IMR-90 (cell line): ENCODE data around the gene METTL22. TPM values are rescaled to one million over a fixed set of nuclear protein-coding genes. Genes with fewer than 3 reads are reported as not detected.

Experiments used
- ATAC-seq: fragments of 200-7000 bp; cut with Tn5 transposase; 2 replicates; pipeline ENCODE4 v1.9.1; 2020; ENCODE audit warnings: low read depth, mild to moderate bottlenecking, moderate library complexity
- BruUV-seq: library from RNA; stranded (reverse); fragments of 400-500 nt; replicated peaks from 2 replicates; lab custom pipeline; 2021; lab: Mats Ljungman, UMichigan
- CTCF ChIA-PET: fragments of 300-600 bp; formaldehyde crosslinking; extraction: SDS; loops from one replicate; lab custom pipeline; 2021; ENCODE audit warnings: antibody characterized with exemption; lab: Yijun Ruan, JAX
- POLR2A ChIA-PET: fragments of 300-600 bp; sonication (Branson Sonifier 250); formaldehyde crosslinking; loops from one replicate; lab custom pipeline; 2022; ENCODE audit warnings: antibody characterized with exemption; ENCODE audit not compliant: unreplicated experiment; lab: Charles Lee
- DNase-seq: peaks from one replicate; pipeline ENCODE4 v3.0.0; 2013
- H2AFZ ChIP-seq: replicated peaks from 2 replicates; pipeline ENCODE3; 2013; ENCODE audit warnings: low read length, mild to moderate bottlenecking; ENCODE audit not compliant: poor library complexity
- H2AK5ac ChIP-seq: 2 replicates; pipeline ENCODE4 v1.6.1; 2013; ENCODE audit warnings: low read depth, low read length, inconsistent platforms
- H2AK9ac ChIP-seq: replicated peaks from 2 replicates; pipeline ENCODE3; 2013; ENCODE audit warnings: mild to moderate bottlenecking, low read depth, low read length, moderate library complexity; ENCODE audit not compliant: poor library complexity
- H2BK120ac ChIP-seq: 2 replicates; pipeline ENCODE4 v1.6.1; 2013; ENCODE audit warnings: low read depth, low read length, inconsistent platforms
- H2BK15ac ChIP-seq: 3 replicates; pipeline ENCODE4 v1.6.1; 2013; ENCODE audit warnings: low read depth, low read length, inconsistent platforms
- H2BK20ac ChIP-seq: 2 replicates; pipeline ENCODE4 v1.6.1; 2013; ENCODE audit warnings: low read depth, mild to moderate bottlenecking, inconsistent platforms, low read length, moderate library complexity
- H2BK5ac ChIP-seq: 2 replicates; pipeline ENCODE4 v1.6.1; 2013; ENCODE audit warnings: mild to moderate bottlenecking, low read depth, low read length, inconsistent platforms; ENCODE audit not compliant: poor library complexity, severe bottlenecking
- H3K14ac ChIP-seq: replicated peaks from 2 replicates; pipeline ENCODE4 v1.6.1; 2013; ENCODE audit warnings: low read depth, low read length, inconsistent platforms
- H3K18ac ChIP-seq: 2 replicates; pipeline ENCODE4 v1.6.1; 2013; ENCODE audit warnings: low read depth, low read length, control low read depth
- H3K23ac ChIP-seq: 2 replicates; pipeline ENCODE4 v1.6.1; 2013; ENCODE audit warnings: low read depth, low read length, inconsistent platforms
- H3K27ac ChIP-seq: 2 replicates; pipeline ENCODE4 v1.5.1; 2013; ENCODE audit warnings: mild to moderate bottlenecking, control low read depth, low read length; ENCODE audit not compliant: insufficient read depth
- H3K27me3 ChIP-seq: 2 replicates; pipeline ENCODE4 v1.6.1; 2013; ENCODE audit warnings: low read length; ENCODE audit not compliant: control insufficient read depth, insufficient read depth
- H3K36me3 ChIP-seq: 2 replicates; pipeline ENCODE4 v1.6.1; 2013; ENCODE audit warnings: low read length, mixed read lengths; ENCODE audit not compliant: control insufficient read depth, insufficient read depth
- H3K4ac ChIP-seq: 2 replicates; pipeline ENCODE4 v1.6.1; 2013; ENCODE audit warnings: low read depth, low read length, inconsistent platforms
- H3K4me1 ChIP-seq: 2 replicates; pipeline ENCODE4 v1.6.1; 2013; ENCODE audit warnings: low read length, mixed read lengths; ENCODE audit not compliant: control insufficient read depth, insufficient read depth
- H3K4me2 ChIP-seq: 2 replicates; pipeline ENCODE4 v1.6.1; 2013; ENCODE audit warnings: low read depth, mild to moderate bottlenecking, control low read depth, low read length, moderate library complexity
- H3K4me3 ChIP-seq: 2 replicates; pipeline ENCODE4 v1.5.1; 2013; ENCODE audit warnings: low read depth, mild to moderate bottlenecking, control low read depth, low read length, moderate library complexity; ENCODE audit not compliant: insufficient read depth
- H3K56ac ChIP-seq: 2 replicates; pipeline ENCODE4 v1.6.1; 2013; ENCODE audit warnings: low read length, inconsistent platforms; ENCODE audit not compliant: insufficient read depth; ENCODE audit errors: extremely low read depth
- H3K79me1 ChIP-seq, 2 experiments: 2 replicates each; pipeline ENCODE4 v1.6.1; 2013; ENCODE audit warnings: low read length in 2 of 2, inconsistent platforms in 1 of 2, low read depth in 1 of 2
- H3K9ac ChIP-seq: 2 replicates; pipeline ENCODE4 v1.6.1; 2013; ENCODE audit warnings: low read depth, low read length, control low read depth
- H3K9me1 ChIP-seq: 2 replicates; pipeline ENCODE4 v1.6.1; 2013; ENCODE audit warnings: low read length, inconsistent platforms; ENCODE audit not compliant: insufficient read depth
- H3K9me3 ChIP-seq: 2 replicates; pipeline ENCODE4 v1.6.1; 2013; ENCODE audit warnings: low read length; ENCODE audit not compliant: control insufficient read depth, insufficient read depth
- H4K20me1 ChIP-seq: 2 replicates; pipeline ENCODE4 v1.6.1; 2013; ENCODE audit warnings: low read length, inconsistent platforms; ENCODE audit not compliant: insufficient read depth
- H4K5ac ChIP-seq: 2 replicates; pipeline ENCODE4 v1.6.1; 2013; ENCODE audit warnings: mild to moderate bottlenecking, low read depth, low read length, control low read depth
- H4K8ac ChIP-seq, 2 experiments: 2 replicates each; pipeline ENCODE4 v1.6.1; 2013; ENCODE audit warnings: low read depth in 2 of 2, low read length in 2 of 2, control low read depth in 1 of 2, inconsistent platforms in 1 of 2
- H4K91ac ChIP-seq: 2 replicates; pipeline ENCODE4 v1.6.1; 2013; ENCODE audit warnings: low read depth, low read length, inconsistent platforms; ENCODE audit not compliant: insufficient read depth
- BHLHE40 ChIP-seq: fragments of 150-350 bp; IDR thresholded peaks from 2 replicates; pipeline ENCODE4 v1.6.1; 2016; ENCODE audit warnings: mild to moderate bottlenecking, low read depth, low read length
- CEBPB ChIP-seq: IDR thresholded peaks from 2 replicates; pipeline ENCODE4 v1.6.1; 2012; ENCODE audit warnings: low read depth, low read length, improper control_type of control experiment
- CHD1 ChIP-seq: IDR thresholded peaks from 2 replicates; pipeline ENCODE4 v1.6.1; 2012; ENCODE audit warnings: low read depth, low read length, improper control_type of control experiment
- CTCF ChIP-seq: conservative IDR thresholded peaks from 2 replicates; pipeline ENCODE4 v1.5.1; 2012; ENCODE audit warnings: mild to moderate bottlenecking, low read depth, low read length, improper control_type of control experiment
- ELK1 ChIP-seq: fragments of 150-350 bp; IDR thresholded peaks from 2 replicates; pipeline ENCODE4 v1.6.1; 2016; ENCODE audit warnings: low read depth, mild to moderate bottlenecking, low read length, moderate library complexity, borderline replicate concordance
- FOS ChIP-seq: fragments of 150-350 bp; IDR thresholded peaks from 2 replicates; pipeline ENCODE4 v1.6.1; 2016; ENCODE audit warnings: low read depth, low read length
- MAFK ChIP-seq: IDR thresholded peaks from 2 replicates; pipeline ENCODE4 v1.6.1; 2012; ENCODE audit warnings: low read depth, low read length, improper control_type of control experiment
- MAZ ChIP-seq: IDR thresholded peaks from 2 replicates; pipeline ENCODE4 v1.6.1; 2012; ENCODE audit warnings: low read depth, mild to moderate bottlenecking, low read length, improper control_type of control experiment, moderate library complexity, borderline replicate concordance
- MXI1 ChIP-seq: IDR thresholded peaks from 2 replicates; pipeline ENCODE4 v1.6.1; 2012; ENCODE audit warnings: low read depth, mild to moderate bottlenecking, low read length, moderate library complexity, borderline replicate concordance
- NFE2L2 ChIP-seq: fragments of 150-350 bp; IDR thresholded peaks from 2 replicates; pipeline ENCODE4 v1.6.1; 2016; ENCODE audit warnings: low read depth, mild to moderate bottlenecking, low read length
- POLR2A ChIP-seq: IDR thresholded peaks from 2 replicates; pipeline ENCODE4 v1.6.1; 2012; ENCODE audit warnings: mild to moderate bottlenecking, low read depth, low read length
- RAD21 ChIP-seq: IDR thresholded peaks from 2 replicates; pipeline ENCODE4 v1.6.1; 2012; ENCODE audit warnings: low read length, improper control_type of control experiment
- RCOR1 ChIP-seq: IDR thresholded peaks from 2 replicates; pipeline ENCODE4 v1.6.1; 2012; ENCODE audit warnings: mild to moderate bottlenecking, low read length, improper control_type of control experiment; ENCODE audit not compliant: insufficient replicate concordance
- RFX5 ChIP-seq: IDR thresholded peaks from 2 replicates; pipeline ENCODE4 v1.8.0; 2012; ENCODE audit warnings: low read depth, mild to moderate bottlenecking, low read length, moderate library complexity
- SMC3 ChIP-seq: fragments of 150-350 bp; IDR thresholded peaks from 2 replicates; pipeline ENCODE4 v1.6.1; 2016; ENCODE audit warnings: low read depth, mild to moderate bottlenecking, antibody characterized with exemption, low read length, moderate library complexity
- WGBS, 2 experiments: methylation state at CpG; one replicate each; pipeline versions ENCODE4 v1.1.5 to v1.1.7; 2013; ENCODE audit warnings: missing lambda C conversion rate in 2 of 2; ENCODE audit not compliant: insufficient read length in 1 of 2; ENCODE audit errors: extremely low coverage in 2 of 2; 5-methylcytosine and 5-hydroxymethylcytosine counted together
- dilution Hi-C: fragments of 300-500 bp; cut with HindIII; formaldehyde crosslinking; loops from one replicate; pipeline ENCODE4 v1.14.3; 2018; ENCODE audit warnings: low sequenced_read_pairs; ENCODE audit not compliant: unreplicated experiment
- in situ Hi-C: fragments of 300-500 bp; cut with MboI; formaldehyde crosslinking; loops from 3 replicates; pipeline ENCODE4 v1.14.3; 2019; ENCODE audit warnings: low sequenced_read_pairs, inconsistent platforms, mixed read lengths
- intact Hi-C: fragments of 100-400 bp; cut with micrococcal nuclease; formaldehyde crosslinking; loops from 2 replicates; pipeline ENCODE4 v1.10.0; 2022
- polyA plus RNA-seq, 3 experiments: library from polyadenylated mRNA; depleted of rRNA; stranded (reverse); fragments of >200 nt; gene quantifications; 2 replicates each; pipeline ENCODE4 v1.2.3, GENCODE V29; 2012; ENCODE audit warnings: low replicate concordance in 1 of 3
- total RNA-seq: library from RNA; depleted of rRNA; stranded (reverse); fragments of >200 nt; gene quantifications from 2 replicates; pipeline ENCODE4 v1.2.3, GENCODE V29; 2012

METTL22 gene
- total and polyA plus RNA-seq, 2 of the 4 experiments (the other 2 are of a cell fraction): 27.2 to 51.2 TPM

GRCh38 chr16:8577678-8578304 is 43.7 kb upstream of the METTL22 start:
- no peak overlapping the region for H3K4me3 ChIP-seq
- no peaks in the 10 kb centered on the region for H3K4me1 ChIP-seq
- no peak overlapping the region for H3K27ac ChIP-seq
- H3K27me3 ChIP-seq: peaks cover 13% of the 10 kb centered on the region
- no peaks in the 10 kb centered on the region for H3K36me3 ChIP-seq
- DNase-seq (no peak), ATAC-seq (no peak)
- H2BK15ac ChIP-seq: no peak overlapping the region
- 60% methylated on average over 4 of the region's 10 CpGs; no CpG with 5 or more reads in 1 of the 2 experiments for WGBS, 2 experiments
- no peak for TF ChIP-seq RAD21
- no peak for TF ChIP-seq CHD1
- TF ChIP-seq CTCF: no peak
- no peak for TF ChIP-seq BHLHE40
- no peak for TF ChIP-seq MAZ
- TF ChIP-seq NFE2L2: no peak
- no peak for TF ChIP-seq RCOR1
- TF ChIP-seq CEBPB: no peak
- no peak for TF ChIP-seq MAFK
- TF ChIP-seq RFX5: no peak
- TF ChIP-seq FOS: no peak
- no peak for TF ChIP-seq SMC3
- TF ChIP-seq POLR2A: no peak
- no peak for TF ChIP-seq MXI1
- TF ChIP-seq ELK1: no peak
- no peak overlapping the region for H3K4ac ChIP-seq
- H4K20me1 ChIP-seq: no peaks in the 10 kb centered on the region
- H2AK5ac ChIP-seq: no peak overlapping the region
- no peak overlapping the region for H3K18ac ChIP-seq
- dilution Hi-C loops: no loop called here
- ChIA-PET CTCF (no interaction called here), POLR2A (no interaction called here)
- in situ Hi-C loops: no loop called here
- no peaks in the 10 kb centered on the region for H3K9me3 ChIP-seq
- H3K4me2 ChIP-seq: no peak overlapping the region
- H3K9ac ChIP-seq: no peak overlapping the region
- no peak overlapping the region for H4K8ac ChIP-seq
- H3K79me1 ChIP-seq: no peaks in the 10 kb centered on the region
- no peak overlapping the region for H4K91ac ChIP-seq
- no peak overlapping the region for H2AK9ac ChIP-seq
- no peak overlapping the region for H3K23ac ChIP-seq
- H3K9me1 ChIP-seq: no peaks in the 10 kb centered on the region
- no peak overlapping the region for H2BK20ac ChIP-seq
- no TSS peak for BruUV-seq
- H3K56ac ChIP-seq: no peak overlapping the region
- no peak overlapping the region for H2BK5ac ChIP-seq
- no peak overlapping the region for H2BK120ac ChIP-seq
- no peak overlapping the region for H3K14ac ChIP-seq
- H4K5ac ChIP-seq: no peak overlapping the region
- peak overlapping the region; percentile 44 for H2AFZ ChIP-seq
- intact Hi-C loops: no loop called here
